ENCODE measurements around the gene PLXNA2.

PLXNA2 gene

DNA sequence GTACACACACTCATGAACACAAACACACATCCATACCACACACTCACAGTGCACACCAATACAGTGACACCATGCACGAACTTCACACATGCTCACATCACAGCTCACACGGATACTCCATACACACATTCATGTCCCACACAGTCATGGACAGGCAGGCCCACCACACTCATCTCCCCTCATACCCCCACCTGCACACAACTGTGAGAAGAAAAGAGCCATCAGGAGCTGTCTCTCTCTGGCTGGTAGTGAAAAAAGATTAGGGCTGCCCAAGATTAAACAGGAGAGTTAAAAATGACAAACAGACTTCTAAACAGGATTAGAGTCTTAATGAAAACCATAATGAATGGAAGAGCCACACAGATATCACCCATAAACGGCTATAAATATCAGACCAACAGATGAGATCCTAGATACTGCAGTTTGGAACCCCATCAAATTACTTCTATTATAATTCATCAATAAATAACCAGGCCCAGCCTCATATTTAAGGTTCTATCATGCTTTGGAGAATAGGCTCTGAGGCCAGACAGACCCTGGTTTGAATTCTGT is 122.3 kb downstream of the PLXNA2 start:
- ChIA-PET POLR2A (no interaction called here), CTCF (interaction anchor here (1.1 kb wide), 2 partner anchors 10 to 27 kb away, joined by 3 to 6 read pairs; no protein-coding TSS in a partner anchor)

DNA sequence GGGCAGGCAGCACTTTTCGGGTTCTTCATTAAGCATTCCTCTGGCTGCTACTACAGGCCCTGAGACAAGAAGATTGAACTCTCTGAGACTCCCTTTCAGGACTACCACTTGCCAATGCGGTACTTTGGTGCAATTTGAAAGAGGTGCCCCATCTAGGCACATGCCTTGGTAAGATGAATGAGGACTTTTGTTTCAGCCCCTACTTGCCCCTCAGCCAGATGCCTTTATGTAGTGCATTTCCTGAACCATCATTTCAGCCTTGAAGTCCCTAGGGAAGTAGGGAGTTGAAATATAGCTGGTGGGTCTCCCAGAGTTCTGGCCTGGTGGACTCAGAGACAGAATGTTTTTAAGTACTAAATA is 123.8 kb downstream of the PLXNA2 start:
- POLR2A ChIA-PET, result no interaction called here
- CTCF ChIA-PET, result interaction anchor here (1.0 to 1.7 kb wide), 3 partner anchors 12 to 23 kb away, joined by 3 to 4 read pairs (median 3); no protein-coding TSS in a partner anchor
- no peaks in the 10 kb centered on the region for H3K27me3 ChIP-seq (replicated peaks in 2 of 5; ENCODE audit: control insufficient read depth in 4 of 5, insufficient read depth in 5 of 5, low read length in 4 of 5)
- H3K36me3 ChIP-seq (ENCODE audit: control insufficient read depth in 4 of 4, insufficient read depth in 4 of 4, low read length in 3 of 4), result no peaks in the 10 kb centered on the region
- no peak for DNase-seq
- 100% methylated on average over 2 of the region's 2 CpGs for WGBS (ENCODE audit: insufficient coverage)
- no peak overlapping the region for H3K4me3 ChIP-seq (ENCODE audit: control insufficient read depth in 1 of 7, extremely low read depth in 1 of 7, insufficient read depth in 4 of 7, low read depth in 2 of 7, low read length in 6 of 7)
- H3K4me1 ChIP-seq (ENCODE audit: control extremely low read depth in 1 of 4, control insufficient read depth in 4 of 4, insufficient read depth in 4 of 4, low read length in 3 of 4), result no peaks in the 10 kb centered on the region
- H3K27ac ChIP-seq (ENCODE audit: insufficient read depth in 1 of 2, low read depth in 1 of 2, low read length in 2 of 2, poor library complexity in 1 of 2, severe bottlenecking in 2 of 2), result no peak overlapping the region
- no peaks in the 10 kb centered on the region for H3K9me3 ChIP-seq (ENCODE audit: control extremely low read depth in 1 of 5, control insufficient read depth in 4 of 5, insufficient read depth in 2 of 5, low read depth in 1 of 5, low read length in 4 of 5)

More for the DNA sequence above, 122.3 kb downstream of the PLXNA2 start:
- Histone ChIP-seq H3K9me3 (ENCODE audit: control extremely low read depth in 1 of 5, control insufficient read depth in 4 of 5, insufficient read depth in 2 of 5, low read depth in 1 of 5, low read length in 4 of 5) (no peaks in the 10 kb centered on the region), H3K27me3 (replicated peaks in 2 of 5; ENCODE audit: control insufficient read depth in 4 of 5, insufficient read depth in 5 of 5, low read length in 4 of 5) (no peaks in the 10 kb centered on the region), H3K27ac (ENCODE audit: insufficient read depth in 1 of 2, low read depth in 1 of 2, low read length in 2 of 2, poor library complexity in 1 of 2, severe bottlenecking in 2 of 2) (no peak overlapping the region), H3K4me1 (ENCODE audit: control extremely low read depth in 1 of 4, control insufficient read depth in 4 of 4, insufficient read depth in 4 of 4, low read length in 3 of 4) (peaks cover 0 to 5% (median 0%) of the 10 kb centered on the region in 4 experiments), H3K36me3 (ENCODE audit: control insufficient read depth in 4 of 4, insufficient read depth in 4 of 4, low read length in 3 of 4) (no peaks in the 10 kb centered on the region), H3K4me3 (ENCODE audit: control insufficient read depth in 1 of 7, extremely low read depth in 1 of 7, insufficient read depth in 4 of 7, low read depth in 2 of 7, low read length in 6 of 7) (no peak overlapping the region)
- DNase-seq, result no peak
- WGBS (ENCODE audit: insufficient coverage), result 83% methylated on average over 1 of the region's 3 CpGs

DNA sequence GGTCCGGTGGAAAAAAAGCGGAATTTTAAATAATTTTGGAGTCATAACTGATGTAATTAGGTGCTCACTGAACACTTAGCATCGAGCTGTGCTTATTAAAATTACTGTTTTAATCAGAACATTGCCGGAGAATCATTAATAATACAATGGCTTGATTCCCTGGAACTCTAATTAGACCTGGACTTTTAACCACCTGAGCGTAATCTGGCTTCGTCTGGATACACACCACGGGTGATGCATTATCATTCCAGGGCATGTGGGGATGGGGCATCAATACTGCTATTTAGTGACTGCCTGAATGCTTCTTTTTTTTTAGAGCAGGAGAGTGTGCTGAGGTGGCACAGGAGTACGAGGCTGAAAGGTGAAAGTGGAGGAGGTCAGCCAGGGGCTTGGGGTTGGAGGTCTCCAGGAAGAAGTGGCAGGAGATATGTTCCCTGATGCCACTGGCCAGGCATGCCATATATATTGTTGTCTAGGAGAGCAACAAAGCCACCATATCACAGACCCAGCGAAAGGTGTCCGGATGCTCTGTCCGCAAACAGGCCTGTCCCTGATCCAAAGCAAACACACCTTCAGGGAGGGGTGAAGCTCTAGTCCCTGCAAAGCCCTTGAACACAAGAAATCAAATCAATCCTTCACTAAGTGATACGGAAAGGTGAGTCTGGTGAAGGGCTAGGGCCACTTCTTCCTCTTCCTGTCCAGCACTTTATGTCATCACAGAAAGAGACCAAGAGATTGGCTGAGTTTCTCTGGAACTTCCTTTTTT is 125.2 kb downstream of the PLXNA2 start:
- no peak for DNase-seq
- ChIA-PET POLR2A (no interaction called here), CTCF (interaction anchor here (0.7 to 1.7 kb wide), 3 partner anchors 11 to 16 kb away, joined by 3 to 4 read pairs (median 3); no protein-coding TSS in a partner anchor)
- Histone ChIP-seq H3K4me1 (ENCODE audit: control extremely low read depth in 1 of 4, control insufficient read depth in 4 of 4, insufficient read depth in 4 of 4, low read length in 3 of 4) (no peaks in the 10 kb centered on the region), H3K36me3 (ENCODE audit: control insufficient read depth in 4 of 4, insufficient read depth in 4 of 4, low read length in 3 of 4) (no peaks in the 10 kb centered on the region), H3K27me3 (replicated peaks in 2 of 5; ENCODE audit: control insufficient read depth in 4 of 5, insufficient read depth in 5 of 5, low read length in 4 of 5) (peaks cover 0 to 2% (median 0%) of the 10 kb centered on the region in 5 experiments), H3K4me3 (ENCODE audit: control insufficient read depth in 1 of 7, extremely low read depth in 1 of 7, insufficient read depth in 4 of 7, low read depth in 2 of 7, low read length in 6 of 7) (no peak overlapping the region), H3K27ac (ENCODE audit: insufficient read depth in 1 of 2, low read depth in 1 of 2, low read length in 2 of 2, poor library complexity in 1 of 2, severe bottlenecking in 2 of 2) (no peak overlapping the region), H3K9me3 (ENCODE audit: control extremely low read depth in 1 of 5, control insufficient read depth in 4 of 5, insufficient read depth in 2 of 5, low read depth in 1 of 5, low read length in 4 of 5) (no peaks in the 10 kb centered on the region)
- 83% methylated on average over 5 of the region's 12 CpGs for WGBS (ENCODE audit: insufficient coverage)

DNA sequence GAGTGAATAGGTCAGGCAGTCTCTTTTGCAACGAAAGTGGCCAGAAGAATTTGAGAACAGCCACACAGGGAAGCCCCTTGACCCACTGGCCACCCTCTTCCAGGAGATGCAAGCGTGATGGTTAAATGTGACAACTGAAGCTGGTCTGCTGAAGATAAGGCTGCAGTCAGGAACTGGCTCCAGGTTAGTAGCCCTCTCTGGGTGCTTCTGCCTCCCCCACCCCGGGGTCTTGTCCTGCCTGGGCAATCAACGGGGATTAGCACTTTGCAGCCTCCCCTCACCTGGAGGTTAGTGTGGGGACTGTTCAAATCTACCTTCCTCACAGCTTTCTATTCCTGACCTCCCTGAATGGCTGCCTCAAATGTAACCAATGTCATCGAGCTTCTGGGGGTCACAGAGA is 125.9 kb downstream of the PLXNA2 start:
- ChIA-PET POLR2A (interaction anchor here (0.7 kb wide), 1 partner anchor 1612 kb away, joined by 3 read pairs; no protein-coding TSS in a partner anchor), CTCF (no interaction called here)
- no peak for DNase-seq
- WGBS (ENCODE audit: insufficient coverage), result 100% methylated on average over 3 of the region's 5 CpGs
- Histone ChIP-seq H3K9me3 (ENCODE audit: control extremely low read depth in 1 of 5, control insufficient read depth in 4 of 5, insufficient read depth in 2 of 5, low read depth in 1 of 5, low read length in 4 of 5) (no peaks in the 10 kb centered on the region), H3K27ac (ENCODE audit: insufficient read depth in 1 of 2, low read depth in 1 of 2, low read length in 2 of 2, poor library complexity in 1 of 2, severe bottlenecking in 2 of 2) (no peak overlapping the region), H3K27me3 (replicated peaks in 2 of 5; ENCODE audit: control insufficient read depth in 4 of 5, insufficient read depth in 5 of 5, low read length in 4 of 5) (peaks cover 0 to 3% (median 0%) of the 10 kb centered on the region in 5 experiments), H3K4me1 (ENCODE audit: control extremely low read depth in 1 of 4, control insufficient read depth in 4 of 4, insufficient read depth in 4 of 4, low read length in 3 of 4) (no peaks in the 10 kb centered on the region), H3K4me3 (ENCODE audit: control insufficient read depth in 1 of 7, extremely low read depth in 1 of 7, insufficient read depth in 4 of 7, low read depth in 2 of 7, low read length in 6 of 7) (no peak overlapping the region), H3K36me3 (ENCODE audit: control insufficient read depth in 4 of 4, insufficient read depth in 4 of 4, low read length in 3 of 4) (no peaks in the 10 kb centered on the region)

GRCh38 chr1:208117826-208118225 is 126.4 kb downstream of the PLXNA2 start:
- no peak overlapping the region for H3K27ac ChIP-seq (ENCODE audit: insufficient read depth in 1 of 2, low read depth in 1 of 2, low read length in 2 of 2, poor library complexity in 1 of 2, severe bottlenecking in 2 of 2)
- no peaks in the 10 kb centered on the region for H3K36me3 ChIP-seq (ENCODE audit: control insufficient read depth in 4 of 4, insufficient read depth in 4 of 4, low read length in 3 of 4)
- no peak overlapping the region for H3K4me3 ChIP-seq (ENCODE audit: control insufficient read depth in 1 of 7, extremely low read depth in 1 of 7, insufficient read depth in 4 of 7, low read depth in 2 of 7, low read length in 6 of 7)
- ChIA-PET CTCF (no interaction called here), POLR2A (interaction anchor here (0.7 kb wide), 1 partner anchor 1612 kb away, joined by 3 read pairs; no protein-coding TSS in a partner anchor)
- H3K9me3 ChIP-seq (ENCODE audit: control extremely low read depth in 1 of 5, control insufficient read depth in 4 of 5, insufficient read depth in 2 of 5, low read depth in 1 of 5, low read length in 4 of 5), result no peaks in the 10 kb centered on the region
- no peak for DNase-seq
- H3K4me1 ChIP-seq (ENCODE audit: control extremely low read depth in 1 of 4, control insufficient read depth in 4 of 4, insufficient read depth in 4 of 4, low read length in 3 of 4), result no peaks in the 10 kb centered on the region
- peaks cover 0 to 3% (median 0%) of the 10 kb centered on the region in 5 experiments for H3K27me3 ChIP-seq (replicated peaks in 2 of 5; ENCODE audit: control insufficient read depth in 4 of 5, insufficient read depth in 5 of 5, low read length in 4 of 5)
- WGBS (ENCODE audit: insufficient coverage), result 98% methylated on average over 4 of the region's 4 CpGs

GRCh38 chr1:208117409-208117808 is 126.8 kb downstream of the PLXNA2 start:
- H3K4me1 ChIP-seq (ENCODE audit: control extremely low read depth in 1 of 4, control insufficient read depth in 4 of 4, insufficient read depth in 4 of 4, low read length in 3 of 4), result no peaks in the 10 kb centered on the region
- H3K27me3 ChIP-seq (replicated peaks in 2 of 5; ENCODE audit: control insufficient read depth in 4 of 5, insufficient read depth in 5 of 5, low read length in 4 of 5), result peaks cover 0 to 3% (median 0%) of the 10 kb centered on the region in 5 experiments
- CTCF ChIA-PET, result interaction anchor here (1.2 kb wide), 1 partner anchor 15 kb away, joined by 3 read pairs; no protein-coding TSS in a partner anchor
- DNase-seq, result no peak
- POLR2A ChIA-PET, result no interaction called here
- H3K27ac ChIP-seq (ENCODE audit: insufficient read depth in 1 of 2, low read depth in 1 of 2, low read length in 2 of 2, poor library complexity in 1 of 2, severe bottlenecking in 2 of 2), result no peak overlapping the region
- no peaks in the 10 kb centered on the region for H3K9me3 ChIP-seq (ENCODE audit: control extremely low read depth in 1 of 5, control insufficient read depth in 4 of 5, insufficient read depth in 2 of 5, low read depth in 1 of 5, low read length in 4 of 5)
- WGBS (ENCODE audit: insufficient coverage), result 96% methylated on average over 3 of the region's 3 CpGs
- no peaks in the 10 kb centered on the region for H3K36me3 ChIP-seq (ENCODE audit: control insufficient read depth in 4 of 4, insufficient read depth in 4 of 4, low read length in 3 of 4)
- no peak overlapping the region for H3K4me3 ChIP-seq (ENCODE audit: control insufficient read depth in 1 of 7, extremely low read depth in 1 of 7, insufficient read depth in 4 of 7, low read depth in 2 of 7, low read length in 6 of 7)

Measured in common myeloid progenitor, CD34-positive (primary cell).